IMR-90 (cell line): ENCODE measurements around the gene CCNJL. TPM values are rescaled to one million over a fixed set of nuclear protein-coding genes. Genes with fewer than 3 reads are reported as not detected.

Source experiments
- ATAC-seq: fragments of 200-7000 bp; cut with Tn5 transposase; 2 replicates; pipeline ENCODE4 v1.9.1; 2020; ENCODE audit warnings: low read depth, mild to moderate bottlenecking, moderate library complexity
- BruUV-seq: library from RNA; stranded (reverse); fragments of 400-500 nt; replicated peaks from 2 replicates; lab custom pipeline; 2021; lab: Mats Ljungman, UMichigan
- CTCF ChIA-PET: fragments of 300-600 bp; formaldehyde crosslinking; extraction: SDS; loops from one replicate; lab custom pipeline; 2021; ENCODE audit warnings: antibody characterized with exemption; lab: Yijun Ruan, JAX
- POLR2A ChIA-PET: fragments of 300-600 bp; sonication (Branson Sonifier 250); formaldehyde crosslinking; loops from one replicate; lab custom pipeline; 2022; ENCODE audit warnings: antibody characterized with exemption; ENCODE audit not compliant: unreplicated experiment; lab: Charles Lee
- DNase-seq: peaks from one replicate; pipeline ENCODE4 v3.0.0; 2013
- H2AFZ ChIP-seq: replicated peaks from 2 replicates; pipeline ENCODE3; 2013; ENCODE audit warnings: low read length, mild to moderate bottlenecking; ENCODE audit not compliant: poor library complexity
- H2AK5ac ChIP-seq: 2 replicates; pipeline ENCODE4 v1.6.1; 2013; ENCODE audit warnings: low read depth, low read length, inconsistent platforms
- H2AK9ac ChIP-seq: replicated peaks from 2 replicates; pipeline ENCODE3; 2013; ENCODE audit warnings: mild to moderate bottlenecking, low read depth, low read length, moderate library complexity; ENCODE audit not compliant: poor library complexity
- H2BK120ac ChIP-seq: 2 replicates; pipeline ENCODE4 v1.6.1; 2013; ENCODE audit warnings: low read depth, low read length, inconsistent platforms
- H2BK15ac ChIP-seq: 3 replicates; pipeline ENCODE4 v1.6.1; 2013; ENCODE audit warnings: low read depth, low read length, inconsistent platforms
- H2BK20ac ChIP-seq: 2 replicates; pipeline ENCODE4 v1.6.1; 2013; ENCODE audit warnings: low read depth, mild to moderate bottlenecking, inconsistent platforms, low read length, moderate library complexity
- H2BK5ac ChIP-seq: 2 replicates; pipeline ENCODE4 v1.6.1; 2013; ENCODE audit warnings: mild to moderate bottlenecking, low read depth, low read length, inconsistent platforms; ENCODE audit not compliant: poor library complexity, severe bottlenecking
- H3K14ac ChIP-seq: replicated peaks from 2 replicates; pipeline ENCODE4 v1.6.1; 2013; ENCODE audit warnings: low read depth, low read length, inconsistent platforms
- H3K18ac ChIP-seq: 2 replicates; pipeline ENCODE4 v1.6.1; 2013; ENCODE audit warnings: low read depth, low read length, control low read depth
- H3K23ac ChIP-seq: 2 replicates; pipeline ENCODE4 v1.6.1; 2013; ENCODE audit warnings: low read depth, low read length, inconsistent platforms
- H3K27ac ChIP-seq: 2 replicates; pipeline ENCODE4 v1.5.1; 2013; ENCODE audit warnings: mild to moderate bottlenecking, control low read depth, low read length; ENCODE audit not compliant: insufficient read depth
- H3K27me3 ChIP-seq: 2 replicates; pipeline ENCODE4 v1.6.1; 2013; ENCODE audit warnings: low read length; ENCODE audit not compliant: control insufficient read depth, insufficient read depth
- H3K36me3 ChIP-seq: 2 replicates; pipeline ENCODE4 v1.6.1; 2013; ENCODE audit warnings: low read length, mixed read lengths; ENCODE audit not compliant: control insufficient read depth, insufficient read depth
- H3K4ac ChIP-seq: 2 replicates; pipeline ENCODE4 v1.6.1; 2013; ENCODE audit warnings: low read depth, low read length, inconsistent platforms
- H3K4me1 ChIP-seq: 2 replicates; pipeline ENCODE4 v1.6.1; 2013; ENCODE audit warnings: low read length, mixed read lengths; ENCODE audit not compliant: control insufficient read depth, insufficient read depth
- H3K4me2 ChIP-seq: 2 replicates; pipeline ENCODE4 v1.6.1; 2013; ENCODE audit warnings: low read depth, mild to moderate bottlenecking, control low read depth, low read length, moderate library complexity
- H3K4me3 ChIP-seq: 2 replicates; pipeline ENCODE4 v1.5.1; 2013; ENCODE audit warnings: low read depth, mild to moderate bottlenecking, control low read depth, low read length, moderate library complexity; ENCODE audit not compliant: insufficient read depth
- H3K56ac ChIP-seq: 2 replicates; pipeline ENCODE4 v1.6.1; 2013; ENCODE audit warnings: low read length, inconsistent platforms; ENCODE audit not compliant: insufficient read depth; ENCODE audit errors: extremely low read depth
- H3K79me1 ChIP-seq, 2 experiments: 2 replicates each; pipeline ENCODE4 v1.6.1; 2013; ENCODE audit warnings: low read length in 2 of 2, inconsistent platforms in 1 of 2, low read depth in 1 of 2
- H3K9ac ChIP-seq: 2 replicates; pipeline ENCODE4 v1.6.1; 2013; ENCODE audit warnings: low read depth, low read length, control low read depth
- H3K9me1 ChIP-seq: 2 replicates; pipeline ENCODE4 v1.6.1; 2013; ENCODE audit warnings: low read length, inconsistent platforms; ENCODE audit not compliant: insufficient read depth
- H3K9me3 ChIP-seq: 2 replicates; pipeline ENCODE4 v1.6.1; 2013; ENCODE audit warnings: low read length; ENCODE audit not compliant: control insufficient read depth, insufficient read depth
- H4K20me1 ChIP-seq: 2 replicates; pipeline ENCODE4 v1.6.1; 2013; ENCODE audit warnings: low read length, inconsistent platforms; ENCODE audit not compliant: insufficient read depth
- H4K5ac ChIP-seq: 2 replicates; pipeline ENCODE4 v1.6.1; 2013; ENCODE audit warnings: mild to moderate bottlenecking, low read depth, low read length, control low read depth
- H4K8ac ChIP-seq, 2 experiments: 2 replicates each; pipeline ENCODE4 v1.6.1; 2013; ENCODE audit warnings: low read depth in 2 of 2, low read length in 2 of 2, control low read depth in 1 of 2, inconsistent platforms in 1 of 2
- H4K91ac ChIP-seq: 2 replicates; pipeline ENCODE4 v1.6.1; 2013; ENCODE audit warnings: low read depth, low read length, inconsistent platforms; ENCODE audit not compliant: insufficient read depth
- BHLHE40 ChIP-seq: fragments of 150-350 bp; IDR thresholded peaks from 2 replicates; pipeline ENCODE4 v1.6.1; 2016; ENCODE audit warnings: mild to moderate bottlenecking, low read depth, low read length
- FOS ChIP-seq: fragments of 150-350 bp; IDR thresholded peaks from 2 replicates; pipeline ENCODE4 v1.6.1; 2016; ENCODE audit warnings: low read depth, low read length
- MAZ ChIP-seq: IDR thresholded peaks from 2 replicates; pipeline ENCODE4 v1.6.1; 2012; ENCODE audit warnings: low read depth, mild to moderate bottlenecking, low read length, improper control_type of control experiment, moderate library complexity, borderline replicate concordance
- RFX5 ChIP-seq: IDR thresholded peaks from 2 replicates; pipeline ENCODE4 v1.8.0; 2012; ENCODE audit warnings: low read depth, mild to moderate bottlenecking, low read length, moderate library complexity
- whole genome bisulfite sequencing, 2 experiments: methylation state at CpG; one replicate each; pipeline versions ENCODE4 v1.1.5 to v1.1.7; 2013; ENCODE audit warnings: missing lambda C conversion rate in 2 of 2; ENCODE audit not compliant: insufficient read length in 1 of 2; ENCODE audit errors: extremely low coverage in 2 of 2; 5-methylcytosine and 5-hydroxymethylcytosine counted together
- dilution Hi-C: fragments of 300-500 bp; cut with HindIII; formaldehyde crosslinking; loops from one replicate; pipeline ENCODE4 v1.14.3; 2018; ENCODE audit warnings: low sequenced_read_pairs; ENCODE audit not compliant: unreplicated experiment
- in situ Hi-C: fragments of 300-500 bp; cut with MboI; formaldehyde crosslinking; loops from 3 replicates; pipeline ENCODE4 v1.14.3; 2019; ENCODE audit warnings: low sequenced_read_pairs, inconsistent platforms, mixed read lengths
- intact Hi-C: fragments of 100-400 bp; cut with micrococcal nuclease; formaldehyde crosslinking; loops from 2 replicates; pipeline ENCODE4 v1.10.0; 2022
- polyA plus RNA-seq, 3 experiments: library from polyadenylated mRNA; depleted of rRNA; stranded (reverse); fragments of >200 nt; gene quantifications; 2 replicates each; pipeline ENCODE4 v1.2.3, GENCODE V29; 2012; ENCODE audit warnings: low replicate concordance in 1 of 3
- total RNA-seq: library from RNA; depleted of rRNA; stranded (reverse); fragments of >200 nt; gene quantifications from 2 replicates; pipeline ENCODE4 v1.2.3, GENCODE V29; 2012

CCNJL gene
- total and polyA plus RNA-seq, 2 of the 4 experiments (the other 2 are of a cell fraction): 2.0 to 3.8 TPM

- dilution Hi-C loops: no loop called here
- DNase-seq: no peak
- H3K4ac ChIP-seq: no peak overlapping the region
- POLR2A ChIA-PET: no interaction called here
- no peak overlapping the region for H3K9ac ChIP-seq
- H2AK5ac ChIP-seq: peak overlapping the region; percentile 12; the same call in 1 of the 2 replicates
- H3K27me3 ChIP-seq: no peaks in the 10 kb centered on the region
- H2AFZ ChIP-seq: no peak overlapping the region
- no peaks in the 10 kb centered on the region for H3K9me3 ChIP-seq
- H3K4me2 ChIP-seq: no peak overlapping the region
- no peak overlapping the region for H3K56ac ChIP-seq
- H2BK5ac ChIP-seq: no peak overlapping the region
- no peak overlapping the region for H2BK15ac ChIP-seq
- H3K4me1 ChIP-seq: peaks cover 15% of the 10 kb centered on the region
- ATAC-seq: no peak
- in situ Hi-C loops: no loop called here
- no peak overlapping the region for H3K14ac ChIP-seq
- TF ChIP-seq MAZ (no peak), RFX5 (no peak), BHLHE40 (no peak), FOS (no peak)
- H3K4me3 ChIP-seq: no peak overlapping the region
- no TSS peak for BruUV-seq
- H2BK20ac ChIP-seq: no peak overlapping the region
- H4K8ac ChIP-seq: no peak overlapping the region
- WGBS, 2 experiments: no CpG with 5 or more reads among the region's 4 CpGs
- H2BK120ac ChIP-seq: no peak overlapping the region
- intact Hi-C loops: no loop called here
- no peak overlapping the region for H4K91ac ChIP-seq
- H4K5ac ChIP-seq: no peak overlapping the region
- H3K36me3 ChIP-seq: peaks cover 2% of the 10 kb centered on the region; the same call in 1 of the 2 replicates
- H3K27ac ChIP-seq: no peak overlapping the region
- H3K79me1 ChIP-seq: peaks cover 0 to 11% of the 10 kb centered on the region in 2 experiments; a peak in 1 of 4 replicates
- no peak overlapping the region for H3K23ac ChIP-seq
- H4K20me1 ChIP-seq: no peaks in the 10 kb centered on the region
- H2AK9ac ChIP-seq: no peak overlapping the region
- CTCF ChIA-PET: no interaction called here
- H3K18ac ChIP-seq: no peak overlapping the region
- peaks cover 10% of the 10 kb centered on the region for H3K9me1 ChIP-seq
Measured at GRCh38 chr5:160270704-160271103, 41.7 kb downstream of the CCNJL start.
